GM23338 (cell line): ENCODE results near the gene ACOX3.

ENCODE experiments used
- EZH2 ChIP-seq: fragments of 200-600 bp; sonication (generic); IDR thresholded peaks from one replicate; pipeline ENCODE4 v1.8.0; 2017; ENCODE audit warnings: antibody characterized with exemption, mild to moderate bottlenecking, low read depth; ENCODE audit not compliant: unreplicated experiment
- JUNB ChIP-seq: IDR thresholded peaks from one replicate; pipeline ENCODE4 v1.6.1; 2016; ENCODE audit warnings: antibody characterized with exemption; ENCODE audit not compliant: unreplicated experiment
- STAT1 ChIP-seq: IDR thresholded peaks from one replicate; pipeline ENCODE4 v1.6.1; 2016; ENCODE audit warnings: antibody characterized with exemption; ENCODE audit not compliant: unreplicated experiment
- TF ChIP-seq, protein P1 (sequence below), 2 experiments: fragments of 200-600 bp in 1 of 2; sonication (generic) in 1 of 2; conservative IDR thresholded peaks; 2 replicates each; pipeline versions ENCODE4 v1.5.1 to v1.6.1; 2016 to 2017; ENCODE audit warnings: antibody characterized with exemption in 2 of 2, low read depth in 2 of 2, mild to moderate bottlenecking in 2 of 2, moderate library complexity in 1 of 2
- TF ChIP-seq, protein P2 (sequence below): IDR thresholded peaks from one replicate; pipeline ENCODE4 v1.6.1; 2018; ENCODE audit warnings: antibody characterized with exemption; ENCODE audit not compliant: unreplicated experiment

DNA sequence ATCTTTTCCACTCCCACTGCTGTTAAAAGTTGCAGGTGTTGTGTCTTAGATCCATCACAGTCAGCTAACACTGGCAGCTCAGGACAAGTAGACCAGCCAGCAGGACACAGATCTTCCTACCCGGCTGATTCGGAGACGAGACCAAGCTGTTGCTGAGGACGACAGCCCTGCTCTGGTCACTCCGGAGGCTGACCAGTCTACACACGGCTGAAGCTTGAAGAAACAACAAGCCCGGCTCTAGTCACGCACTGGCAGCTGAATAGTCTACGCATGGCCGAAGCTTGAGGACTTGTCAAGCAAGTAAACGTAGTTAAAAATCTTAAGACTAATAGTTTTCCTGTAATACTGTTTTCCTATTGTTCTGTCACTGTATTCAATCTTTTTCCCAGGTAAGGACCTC, 1.8 kb downstream of the ACOX3 start:
- TF ChIP-seq, protein P1, sequence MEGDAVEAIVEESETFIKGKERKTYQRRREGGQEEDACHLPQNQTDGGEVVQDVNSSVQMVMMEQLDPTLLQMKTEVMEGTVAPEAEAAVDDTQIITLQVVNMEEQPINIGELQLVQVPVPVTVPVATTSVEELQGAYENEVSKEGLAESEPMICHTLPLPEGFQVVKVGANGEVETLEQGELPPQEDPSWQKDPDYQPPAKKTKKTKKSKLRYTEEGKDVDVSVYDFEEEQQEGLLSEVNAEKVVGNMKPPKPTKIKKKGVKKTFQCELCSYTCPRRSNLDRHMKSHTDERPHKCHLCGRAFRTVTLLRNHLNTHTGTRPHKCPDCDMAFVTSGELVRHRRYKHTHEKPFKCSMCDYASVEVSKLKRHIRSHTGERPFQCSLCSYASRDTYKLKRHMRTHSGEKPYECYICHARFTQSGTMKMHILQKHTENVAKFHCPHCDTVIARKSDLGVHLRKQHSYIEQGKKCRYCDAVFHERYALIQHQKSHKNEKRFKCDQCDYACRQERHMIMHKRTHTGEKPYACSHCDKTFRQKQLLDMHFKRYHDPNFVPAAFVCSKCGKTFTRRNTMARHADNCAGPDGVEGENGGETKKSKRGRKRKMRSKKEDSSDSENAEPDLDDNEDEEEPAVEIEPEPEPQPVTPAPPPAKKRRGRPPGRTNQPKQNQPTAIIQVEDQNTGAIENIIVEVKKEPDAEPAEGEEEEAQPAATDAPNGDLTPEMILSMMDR (conservative IDR thresholded peaks at IDR 0.05; ENCODE audit: low read depth in 2 of 2) = no peak
- no peak for TF ChIP-seq JUNB
- TF ChIP-seq, protein P2, sequence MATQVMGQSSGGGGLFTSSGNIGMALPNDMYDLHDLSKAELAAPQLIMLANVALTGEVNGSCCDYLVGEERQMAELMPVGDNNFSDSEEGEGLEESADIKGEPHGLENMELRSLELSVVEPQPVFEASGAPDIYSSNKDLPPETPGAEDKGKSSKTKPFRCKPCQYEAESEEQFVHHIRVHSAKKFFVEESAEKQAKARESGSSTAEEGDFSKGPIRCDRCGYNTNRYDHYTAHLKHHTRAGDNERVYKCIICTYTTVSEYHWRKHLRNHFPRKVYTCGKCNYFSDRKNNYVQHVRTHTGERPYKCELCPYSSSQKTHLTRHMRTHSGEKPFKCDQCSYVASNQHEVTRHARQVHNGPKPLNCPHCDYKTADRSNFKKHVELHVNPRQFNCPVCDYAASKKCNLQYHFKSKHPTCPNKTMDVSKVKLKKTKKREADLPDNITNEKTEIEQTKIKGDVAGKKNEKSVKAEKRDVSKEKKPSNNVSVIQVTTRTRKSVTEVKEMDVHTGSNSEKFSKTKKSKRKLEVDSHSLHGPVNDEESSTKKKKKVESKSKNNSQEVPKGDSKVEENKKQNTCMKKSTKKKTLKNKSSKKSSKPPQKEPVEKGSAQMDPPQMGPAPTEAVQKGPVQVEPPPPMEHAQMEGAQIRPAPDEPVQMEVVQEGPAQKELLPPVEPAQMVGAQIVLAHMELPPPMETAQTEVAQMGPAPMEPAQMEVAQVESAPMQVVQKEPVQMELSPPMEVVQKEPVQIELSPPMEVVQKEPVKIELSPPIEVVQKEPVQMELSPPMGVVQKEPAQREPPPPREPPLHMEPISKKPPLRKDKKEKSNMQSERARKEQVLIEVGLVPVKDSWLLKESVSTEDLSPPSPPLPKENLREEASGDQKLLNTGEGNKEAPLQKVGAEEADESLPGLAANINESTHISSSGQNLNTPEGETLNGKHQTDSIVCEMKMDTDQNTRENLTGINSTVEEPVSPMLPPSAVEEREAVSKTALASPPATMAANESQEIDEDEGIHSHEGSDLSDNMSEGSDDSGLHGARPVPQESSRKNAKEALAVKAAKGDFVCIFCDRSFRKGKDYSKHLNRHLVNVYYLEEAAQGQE = no peak
- no peak for TF ChIP-seq EZH2
- TF ChIP-seq STAT1 = no peak
